HEK293 (cell line): ENCODE data around the gene JMJD6.
A peak's percentile ranks its signal among the peaks of the same experiment; 100 is the strongest.

Source experiments
- CTCF ChIP-seq: fragments of 450-650 bp; formaldehyde crosslinking; IDR thresholded peaks from 2 replicates; pipeline ENCODE4 v1.5.1; 2016; ENCODE audit warnings: missing biosample characterization, missing genetic modification characterization
- REST ChIP-seq: fragments of 450-650 bp; formaldehyde crosslinking; IDR thresholded peaks from 2 replicates; pipeline ENCODE4 v1.5.1; 2016; ENCODE audit warnings: missing biosample characterization, missing genetic modification characterization
- ZEB2 ChIP-seq: fragments of 450-650 bp; formaldehyde crosslinking; IDR thresholded peaks from 2 replicates; pipeline ENCODE4 v1.5.1; 2016; ENCODE audit warnings: missing biosample characterization, missing genetic modification characterization

DNA sequence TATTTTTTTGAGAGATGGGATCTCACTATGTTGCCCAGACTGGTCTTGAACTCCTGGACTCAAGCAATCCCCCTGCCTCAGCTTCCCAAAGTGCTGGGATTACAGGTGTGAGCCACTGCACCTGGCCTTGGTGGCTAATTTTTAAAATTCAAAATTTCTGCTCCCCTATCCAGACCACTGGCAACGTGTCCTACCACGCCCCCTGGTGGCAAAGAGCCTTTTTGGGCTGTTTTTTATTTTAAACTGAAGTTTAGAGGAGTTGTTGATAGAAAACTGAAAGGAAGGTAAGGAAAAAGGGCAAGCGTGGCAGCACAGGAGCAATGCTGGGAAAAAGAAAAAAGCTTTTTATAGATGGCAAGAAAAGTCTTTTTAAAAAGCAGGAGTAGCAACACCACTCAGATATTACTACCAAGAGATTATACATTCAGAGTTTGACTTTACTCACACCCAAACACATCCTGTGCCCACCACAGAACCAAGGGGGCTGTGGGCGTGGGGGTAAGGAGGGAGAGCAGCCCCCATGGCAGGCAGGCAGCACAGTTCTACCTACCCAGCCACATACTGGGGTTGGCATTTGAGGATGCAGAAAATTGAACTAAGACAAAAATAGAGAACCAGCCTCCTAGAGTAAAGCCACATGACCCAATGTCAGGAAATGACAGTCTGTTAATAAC, 11.4 kb downstream of the JMJD6 start:
- TF ChIP-seq CTCF (tag by site-specific recombination) (peak; percentile 66; the same call in 1 of the 2 replicates), REST (tag by site-specific recombination) (no peak), ZEB2 (no peak)
